ENCODE measurements around the gene NEK2. TPM values are rescaled to one million over a fixed set of nuclear protein-coding genes. Genes with fewer than 3 reads are reported as not detected.

Gene NEK2
- total RNA-seq, 1 experiment from 2014 or later: 50.2 TPM

- TF ChIP-seq EZH2phosphoT487 (IDR thresholded peaks at IDR 0.05; ENCODE audit: borderline replicate concordance) (no peak), SP1 (IDR thresholded peaks at IDR 0.05; ENCODE audit: low read depth) (no peak), CEBPB (IDR thresholded peaks at IDR 0.05; ENCODE audit: low read depth) (no peak), EGR1 (IDR thresholded peaks at IDR 0.05; ENCODE audit: low read depth) (no peak), EZH2 (IDR thresholded peaks at IDR 0.05) (no peak), SIN3A (IDR thresholded peaks at IDR 0.05; ENCODE audit: low read depth) (no peak), YY1 (IDR thresholded peaks at IDR 0.05; ENCODE audit: extremely low read depth, insufficient replicate concordance, low read depth, low read length) (no peak), CTCF (IDR thresholded peaks at IDR 0.05 in 2 of 3, conservative IDR thresholded peaks at IDR 0.05 in 1 of 3; ENCODE audit: borderline replicate concordance in 1 of 3, insufficient read depth in 1 of 3, low read depth in 2 of 3, low read length in 2 of 3) (no peak), SRF (IDR thresholded peaks at IDR 0.05; ENCODE audit: low read depth) (no peak), POLR2AphosphoS5 (IDR thresholded peaks at IDR 0.05; ENCODE audit: low read depth, low read length) (no peak)
- H3K9ac ChIP-seq (ENCODE audit: low read length): no peak overlapping the region
- no peak overlapping the region for H3K27ac ChIP-seq (ENCODE audit: low read depth, low read length)
Measured at GRCh38 chr1:211633524-211633846, 41.9 kb downstream of the NEK2 start.

More at GRCh38 chr1:211633524-211633846, 41.9 kb downstream of the NEK2 start:
- no TSS peak for BruUV-seq (replicated peaks)
- Histone ChIP-seq H3K9me3 (ENCODE audit: control insufficient read depth in 1 of 2, insufficient read depth in 1 of 2, low read depth in 1 of 2, low read length in 2 of 2) (no peaks in the 10 kb centered on the region), H3K27me3 (ENCODE audit: insufficient read depth, low read length) (no peaks in the 10 kb centered on the region), H3K4me2 (ENCODE audit: low read length) (no peak overlapping the region), H3K36me3 (ENCODE audit: control insufficient read depth in 1 of 2, insufficient read depth in 2 of 2, low read length in 2 of 2) (no peaks in the 10 kb centered on the region), H2AFZ (ENCODE audit: low read depth, low read length, poor library complexity, severe bottlenecking) (no peak overlapping the region), H4K20me1 (ENCODE audit: insufficient read depth) (no peaks in the 10 kb centered on the region), H3K4me1 (ENCODE audit: control insufficient read depth in 1 of 2, insufficient read depth in 2 of 2, low read length in 2 of 2) (peaks cover 9 to 23% of the 10 kb centered on the region in 2 experiments; a peak in 3 of 4 replicates), H3K4me3 (replicated peaks in 1 of 2; ENCODE audit: low read depth in 1 of 2, low read length in 2 of 2) (no peak overlapping the region), H3K79me2 (ENCODE audit: insufficient read depth, low read length) (no peaks in the 10 kb centered on the region), H3K9me2 (ENCODE audit: insufficient read depth) (no peaks in the 10 kb centered on the region)
- POLR2A ChIA-PET: interaction anchor here (0.6 kb wide), 1 partner anchor 36 kb away, joined by 3 read pairs; no protein-coding TSS in a partner anchor
- CTCF ChIA-PET: no interaction called here
- intact Hi-C loops (cut with micrococcal nuclease): no loop called here
- DNase-seq (ENCODE audit: low read depth, low spot score) (no peak), ATAC-seq (no peak)
- RAD21 ChIA-PET (ENCODE audit: low non-redundant PET in 1 of 2, low total read pairs in 2 of 2, uncharacterized antibody in 2 of 2, unreplicated experiment in 2 of 2): no interaction called here
